Fibroblast of villous mesenchyme (primary cell): ENCODE results near the gene LIMK1. TPM values are rescaled to one million over a fixed set of nuclear protein-coding genes. Genes with fewer than 3 reads are reported as not detected.

Experiments
- DNase-seq: peaks from one replicate; pipeline ENCODE4 v3.0.0-alpha.2; 2010; ENCODE audit warnings: low read depth
- H3K4me3 ChIP-seq: 2 replicates; pipeline ENCODE4 v1.5.1; 2011; ENCODE audit warnings: low read depth, mild to moderate bottlenecking, low read length
- CTCF ChIP-seq: IDR thresholded peaks from 2 replicates; pipeline ENCODE4 v1.5.1; 2012; ENCODE audit warnings: low read depth, mild to moderate bottlenecking, low read length; ENCODE audit not compliant: insufficient read depth
- total RNA-seq: library from RNA; depleted of rRNA; stranded (reverse); fragments of >200 nt; gene quantifications from 2 replicates; pipeline ENCODE4 v1.2.3, GENCODE V29; 2012

LIMK1 gene
- total RNA-seq, 1 donor: 44.9 TPM

- TF ChIP-seq CTCF: no peak
- no peak overlapping the region for H3K4me3 ChIP-seq
- no peak for DNase-seq
Measured at GRCh38 chr7:74049997-74050798, 33.4 kb upstream of the LIMK1 start.

- no peak for TF ChIP-seq CTCF
- H3K4me3 ChIP-seq: no peak overlapping the region
- DNase-seq: no peak
Measured at GRCh38 chr7:74051193-74051592, 32.4 kb upstream of the LIMK1 start.

GRCh38 chr7:74051629-74052410 lies 31.8 kb upstream of the LIMK1 start:
- peak; percentile 47 for TF ChIP-seq CTCF
- H3K4me3 ChIP-seq: no peak overlapping the region
- DNase-seq: no peak

- DNase-seq: no peak
- no peak overlapping the region for H3K4me3 ChIP-seq
- no peak for TF ChIP-seq CTCF
Measured at GRCh38 chr7:74052628-74053027, 31.0 kb upstream of the LIMK1 start.

- no peak for TF ChIP-seq CTCF
- no peak for DNase-seq
- no peak overlapping the region for H3K4me3 ChIP-seq
Measured at GRCh38 chr7:74053589-74054186, 29.9 kb upstream of the LIMK1 start.

GRCh38 chr7:74056096-74056915 lies 27.3 kb upstream of the LIMK1 start:
- no peak for TF ChIP-seq CTCF
- no peak overlapping the region for H3K4me3 ChIP-seq
- no peak for DNase-seq
